ENCODE measurements around the gene PSEN1.

Gene PSEN1

DNA sequence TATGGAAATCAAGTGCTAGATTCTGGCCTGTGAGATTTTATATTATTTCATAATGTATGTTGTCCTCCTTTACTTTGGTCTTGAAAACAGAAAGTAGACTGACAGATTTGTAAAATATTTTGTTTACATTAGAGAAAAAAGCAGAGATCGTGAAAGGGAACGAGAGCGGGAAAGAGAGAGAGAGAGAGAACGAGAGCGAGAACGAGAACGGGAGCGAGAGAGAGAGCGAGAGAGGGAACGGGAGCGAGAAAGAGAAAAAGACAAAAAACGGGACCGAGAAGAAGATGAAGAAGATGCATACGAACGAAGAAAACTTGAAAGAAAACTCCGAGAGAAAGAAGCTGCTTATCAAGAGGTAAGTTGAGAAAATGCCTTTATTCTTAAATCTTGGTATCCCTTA lies 30.6 kb upstream of the PSEN1 start:
- TF ChIP-seq, protein P1, sequence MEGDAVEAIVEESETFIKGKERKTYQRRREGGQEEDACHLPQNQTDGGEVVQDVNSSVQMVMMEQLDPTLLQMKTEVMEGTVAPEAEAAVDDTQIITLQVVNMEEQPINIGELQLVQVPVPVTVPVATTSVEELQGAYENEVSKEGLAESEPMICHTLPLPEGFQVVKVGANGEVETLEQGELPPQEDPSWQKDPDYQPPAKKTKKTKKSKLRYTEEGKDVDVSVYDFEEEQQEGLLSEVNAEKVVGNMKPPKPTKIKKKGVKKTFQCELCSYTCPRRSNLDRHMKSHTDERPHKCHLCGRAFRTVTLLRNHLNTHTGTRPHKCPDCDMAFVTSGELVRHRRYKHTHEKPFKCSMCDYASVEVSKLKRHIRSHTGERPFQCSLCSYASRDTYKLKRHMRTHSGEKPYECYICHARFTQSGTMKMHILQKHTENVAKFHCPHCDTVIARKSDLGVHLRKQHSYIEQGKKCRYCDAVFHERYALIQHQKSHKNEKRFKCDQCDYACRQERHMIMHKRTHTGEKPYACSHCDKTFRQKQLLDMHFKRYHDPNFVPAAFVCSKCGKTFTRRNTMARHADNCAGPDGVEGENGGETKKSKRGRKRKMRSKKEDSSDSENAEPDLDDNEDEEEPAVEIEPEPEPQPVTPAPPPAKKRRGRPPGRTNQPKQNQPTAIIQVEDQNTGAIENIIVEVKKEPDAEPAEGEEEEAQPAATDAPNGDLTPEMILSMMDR (conservative IDR thresholded peaks at IDR 0.05; ENCODE audit: low read depth) = no peak
- POLR2A ChIA-PET (ENCODE audit: low non-redundant PET) = no interaction called here
- H3K27ac ChIP-seq = no peak overlapping the region
- DNase-seq (ENCODE audit: low spot score) = no peak
- CTCF ChIA-PET = no interaction called here

DNA sequence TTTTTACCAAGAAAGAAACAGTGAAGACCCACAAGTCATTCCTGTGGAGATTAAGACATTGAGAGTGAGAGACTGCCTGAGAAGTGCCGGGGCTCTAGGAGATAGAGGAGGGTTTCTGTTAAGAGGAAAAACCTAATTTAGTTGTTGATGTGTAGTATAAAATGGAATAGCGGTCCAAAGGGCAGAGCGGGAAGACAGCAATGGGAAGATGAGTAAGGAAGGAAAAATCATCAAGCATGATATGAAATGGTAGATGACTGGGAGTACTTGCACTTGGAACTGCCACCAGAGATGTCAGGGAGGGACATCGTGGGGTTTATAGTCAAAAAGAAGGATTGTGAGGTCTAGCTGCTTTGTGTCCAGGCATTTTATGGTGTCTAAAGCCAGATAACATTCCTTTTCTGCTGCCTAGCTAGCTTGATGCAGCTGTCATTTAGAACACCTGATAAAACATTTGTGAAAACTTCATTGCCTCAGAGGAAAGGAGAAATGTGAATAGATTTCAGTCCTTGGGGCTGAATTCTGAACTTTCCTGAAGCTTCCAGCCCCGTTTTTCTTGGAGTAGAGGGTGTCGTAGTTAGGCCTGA lies 20.1 kb upstream of the PSEN1 start:
- ChIA-PET POLR2A (ENCODE audit: low non-redundant PET) (no interaction called here), CTCF (no interaction called here)
- no peak overlapping the region for H3K27ac ChIP-seq
- no peak for DNase-seq (ENCODE audit: low spot score)
- TF ChIP-seq, protein P1 (conservative IDR thresholded peaks at IDR 0.05; ENCODE audit: low read depth) = no peak

DNA sequence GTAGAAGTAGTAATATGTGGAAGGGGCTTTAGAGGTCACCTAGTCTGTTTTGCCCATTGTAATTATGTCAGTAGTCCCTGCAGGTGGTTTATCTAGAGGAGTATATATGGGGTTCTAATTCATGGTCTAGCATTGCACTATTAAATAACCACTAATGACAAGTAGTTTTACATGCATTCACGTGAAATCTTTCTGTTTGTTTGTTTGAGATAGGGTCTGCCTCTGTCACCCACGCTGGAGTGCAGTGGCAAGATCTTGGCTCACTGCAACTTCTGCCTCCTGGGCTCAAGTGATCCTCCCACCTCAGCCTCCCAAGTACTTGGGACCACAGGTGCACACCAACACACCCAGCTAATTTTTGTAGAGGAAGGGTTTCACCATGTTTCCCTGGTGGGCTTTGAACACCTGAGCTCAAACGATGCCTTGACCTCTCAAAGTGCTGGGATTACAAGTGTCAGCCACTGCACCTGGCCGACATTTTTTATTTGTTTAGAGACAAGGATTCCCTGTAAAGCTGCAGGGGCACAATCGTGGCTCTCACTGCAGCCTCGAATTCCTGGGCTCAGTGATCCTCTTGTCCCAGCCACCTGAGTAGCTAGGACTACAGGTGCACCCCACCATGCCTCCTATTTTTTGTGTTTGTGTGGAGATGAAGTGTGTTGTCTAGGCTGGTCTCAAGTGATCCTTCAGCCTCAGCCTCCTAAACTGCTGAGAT lies 12.0 kb upstream of the PSEN1 start:
- ChIA-PET CTCF (no interaction called here), POLR2A (ENCODE audit: low non-redundant PET) (no interaction called here)
- DNase-seq (ENCODE audit: low spot score) = no peak
- TF ChIP-seq, protein P1 (conservative IDR thresholded peaks at IDR 0.05; ENCODE audit: low read depth) = no peak
- no peak overlapping the region for H3K27ac ChIP-seq

DNA sequence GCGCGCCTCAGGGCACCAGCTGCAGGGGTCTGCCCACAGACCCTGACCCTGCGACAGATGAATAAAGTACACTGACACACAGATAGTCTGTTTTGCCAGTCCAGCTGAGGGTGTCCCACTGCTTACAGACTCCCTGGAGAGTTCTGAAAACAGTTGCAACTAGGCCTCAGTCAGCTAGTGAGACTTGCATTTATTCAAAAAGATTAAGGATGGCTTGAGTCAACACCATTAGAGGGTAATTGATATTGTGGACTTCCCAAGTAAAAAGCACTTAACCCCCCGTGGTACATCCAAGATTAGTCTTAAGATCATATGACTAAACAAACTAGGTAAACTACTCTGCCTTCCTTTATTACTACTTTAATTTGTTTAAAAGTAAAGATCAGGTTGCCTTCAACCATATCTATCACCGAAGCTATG lies 11.1 kb upstream of the PSEN1 start:
- DNase-seq (ENCODE audit: low spot score) = no peak
- H3K27ac ChIP-seq = no peak overlapping the region
- ChIA-PET CTCF (no interaction called here), POLR2A (ENCODE audit: low non-redundant PET) (no interaction called here)
- TF ChIP-seq, protein P1 (conservative IDR thresholded peaks at IDR 0.05; ENCODE audit: low read depth) = no peak

DNA sequence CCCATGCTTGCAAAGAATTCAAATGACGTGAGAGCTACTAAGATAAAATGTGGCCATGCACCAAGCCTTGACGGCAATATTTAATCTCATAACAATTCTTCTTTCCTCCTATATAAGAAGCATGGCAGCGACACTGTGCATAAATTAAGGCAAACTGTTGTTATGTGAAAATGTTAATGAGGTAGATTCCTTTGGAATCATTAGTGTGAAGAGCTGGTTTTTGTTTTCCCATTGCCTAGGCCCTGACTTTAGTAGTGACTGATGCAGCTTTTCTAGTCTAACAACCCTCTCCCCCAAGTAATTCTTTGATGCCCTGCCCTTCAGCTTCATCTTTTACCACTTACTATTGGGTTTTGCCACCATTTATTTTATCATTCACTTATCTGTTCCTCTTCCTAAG lies 10.6 kb upstream of the PSEN1 start:
- no peak for DNase-seq (ENCODE audit: low spot score)
- H3K27ac ChIP-seq = no peak overlapping the region
- CTCF ChIA-PET = no interaction called here
- POLR2A ChIA-PET (ENCODE audit: low non-redundant PET) = no interaction called here
- TF ChIP-seq, protein P1 (conservative IDR thresholded peaks at IDR 0.05; ENCODE audit: low read depth) = no peak

DNA sequence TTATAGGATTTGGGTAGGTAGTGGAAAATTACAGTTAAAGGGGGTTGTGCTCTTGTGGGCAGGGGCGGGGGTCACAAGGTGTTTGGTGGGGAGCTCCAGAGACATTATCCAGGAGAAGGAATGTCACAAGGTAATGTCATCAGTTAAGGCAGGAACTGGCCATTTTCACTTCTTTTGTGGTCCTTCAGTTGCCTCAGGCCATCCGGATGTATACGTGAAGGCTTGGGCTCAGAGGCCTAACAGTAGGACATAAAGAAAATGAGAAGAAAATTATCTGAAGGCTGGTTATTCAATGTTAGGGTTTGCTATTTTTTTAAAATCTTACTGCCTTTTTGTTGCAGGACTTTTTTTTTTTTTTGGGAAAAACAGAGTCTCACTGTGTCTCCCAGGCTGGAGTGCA lies 2.5 kb upstream of the PSEN1 start:
- TF ChIP-seq, protein P1 (conservative IDR thresholded peaks at IDR 0.05; ENCODE audit: low read depth) = no peak
- CTCF ChIA-PET = no interaction called here
- H3K27ac ChIP-seq = no peak overlapping the region
- DNase-seq (ENCODE audit: low spot score) = no peak
- POLR2A ChIA-PET (ENCODE audit: low non-redundant PET) = no interaction called here
